SIG-M5 treated with dmso at 0.1 percent for 504 hours (cell line): ENCODE data around the gene HS3ST1.

Source experiments
- DNase-seq: peaks from one replicate; lab custom pipeline; 2025; ENCODE audit not compliant: unreplicated experiment; lab: John Stamatoyannopoulos, UW

The HS3ST1 gene

GRCh38 chr4:11435557-11435956 is 6.9 kb upstream of the HS3ST1 start:
- no peak for DNase-seq

- DNase-seq, result no peak
These were observed 2.4 kb upstream of the HS3ST1 start for GRCh38 chr4:11431111-11431510.

DNA sequence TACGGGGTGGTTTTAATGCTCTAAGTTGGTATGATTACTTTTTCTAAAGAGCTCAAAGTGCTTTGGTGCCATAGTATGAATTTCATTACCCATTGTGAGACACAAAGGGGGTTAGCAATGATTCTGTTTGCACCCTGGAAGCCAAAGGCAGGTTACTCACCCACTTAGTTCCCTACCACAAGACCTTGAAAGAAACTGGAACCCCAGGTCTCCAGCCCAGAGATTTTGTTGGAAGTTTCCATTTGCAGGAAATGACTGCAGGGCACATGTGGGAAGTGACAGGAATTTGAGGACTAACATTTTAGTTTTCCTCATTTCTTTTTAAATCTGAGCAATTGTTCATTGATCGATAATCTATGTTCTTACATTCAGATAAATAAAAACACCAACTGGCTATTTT is 1.8 kb upstream of the HS3ST1 start:
- DNase-seq, result no peak

DNA sequence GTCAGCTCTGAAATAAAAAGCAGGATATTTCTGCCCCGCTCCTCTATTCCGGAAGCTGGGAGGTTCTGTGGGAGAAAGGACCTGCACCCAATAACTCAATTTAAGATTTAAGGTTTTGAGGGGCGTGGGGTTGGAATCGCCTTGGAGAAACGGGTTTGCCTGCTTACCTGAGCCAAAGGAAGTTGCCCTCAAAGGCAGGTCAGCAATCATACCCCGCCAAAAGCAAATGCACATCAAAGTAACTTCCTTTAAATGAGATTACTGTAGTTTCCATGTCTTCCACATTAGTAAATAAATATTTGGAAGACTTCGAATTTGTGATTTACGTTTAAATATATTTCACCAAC is 978 bp upstream of the HS3ST1 start:
- no peak for DNase-seq

DNA sequence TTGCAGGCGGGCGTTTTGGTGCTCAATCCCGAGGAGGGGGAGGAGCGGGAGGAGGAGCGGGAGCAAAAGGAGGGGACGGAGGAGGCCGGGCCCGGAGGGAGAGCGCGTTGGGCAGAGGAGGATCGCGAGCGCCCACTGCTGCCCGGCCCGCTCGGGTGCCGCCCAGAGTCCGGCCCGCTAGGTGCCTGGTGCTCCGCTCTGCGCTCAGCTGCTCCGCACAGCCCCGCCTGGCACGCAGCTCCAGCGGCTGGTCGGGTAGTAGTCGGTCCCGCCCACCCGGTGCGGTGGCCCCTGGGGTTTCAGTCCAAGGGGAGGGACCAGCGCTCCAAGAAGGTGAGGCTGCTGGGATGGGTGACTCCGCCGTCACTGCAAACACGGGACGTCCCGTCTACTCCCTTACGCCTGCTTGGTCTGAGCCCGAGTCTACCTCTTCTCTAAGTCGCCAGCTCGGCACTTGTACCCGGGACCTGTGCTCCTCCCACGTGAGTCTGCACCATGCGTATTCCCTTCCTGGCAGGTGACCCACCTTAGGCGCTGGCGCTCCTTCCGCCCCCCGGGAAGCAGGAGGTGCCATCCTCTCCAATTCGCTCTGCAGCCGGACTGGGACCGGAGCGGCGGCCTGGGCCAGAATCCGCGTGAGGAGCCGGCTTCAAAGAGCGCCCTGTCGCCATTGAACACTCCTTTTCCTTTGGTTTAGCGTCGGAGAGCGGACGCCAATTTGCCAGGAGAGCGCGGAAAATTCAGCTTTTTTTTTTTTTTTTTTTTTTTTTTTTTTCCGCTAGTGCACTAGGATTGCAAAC is 405 bp upstream of the HS3ST1 start:
- DNase-seq, result no peak

- DNase-seq, result no peak
These were observed 1.3 kb downstream of the HS3ST1 start for GRCh38 chr4:11427121-11427996.

DNA sequence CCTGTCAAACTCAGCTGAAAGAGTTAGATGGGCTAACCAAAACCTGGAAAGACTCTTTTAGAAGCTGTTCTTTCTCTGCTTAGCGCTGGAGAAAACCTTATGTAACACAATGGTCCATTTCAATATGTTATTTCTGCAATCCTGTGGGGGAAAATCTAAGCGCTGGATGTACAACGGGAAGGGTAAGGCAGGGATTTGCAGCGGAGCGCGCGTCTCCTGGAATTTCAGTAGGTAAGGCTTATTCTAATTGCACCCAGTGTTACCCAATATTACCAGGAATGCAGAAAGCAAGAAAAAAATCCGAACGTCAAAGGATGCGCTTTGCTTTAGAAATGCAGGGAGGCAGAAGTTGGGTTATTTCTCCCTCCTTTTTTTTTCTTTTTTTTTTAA is 2.0 kb downstream of the HS3ST1 start:
- no peak for DNase-seq

DNA sequence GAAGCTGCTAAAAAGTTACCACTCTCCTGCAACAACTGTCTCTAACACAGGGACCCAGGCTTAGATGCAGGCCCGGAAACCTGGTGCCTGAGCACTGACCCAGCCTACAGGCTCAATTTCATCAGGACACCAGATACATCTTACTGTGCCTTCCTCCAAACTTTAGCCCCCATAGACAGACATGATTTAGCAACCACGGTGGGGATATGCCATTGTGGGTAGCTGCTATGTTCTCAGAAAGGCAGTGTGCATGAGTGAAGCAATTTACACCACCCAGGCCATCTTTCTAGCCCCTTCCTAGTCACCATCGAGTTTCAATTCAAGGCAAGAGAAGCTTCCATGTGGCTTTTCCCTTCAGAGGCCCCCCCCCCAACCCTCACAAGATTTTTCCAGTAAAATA is 2.7 kb downstream of the HS3ST1 start:
- DNase-seq, result no peak

- DNase-seq, result no peak
These were observed 3.8 kb downstream of the HS3ST1 start for GRCh38 chr4:11424856-11425255.

GRCh38 chr4:11424000-11424399 is 4.7 kb downstream of the HS3ST1 start:
- DNase-seq, result peak; percentile 10

DNA sequence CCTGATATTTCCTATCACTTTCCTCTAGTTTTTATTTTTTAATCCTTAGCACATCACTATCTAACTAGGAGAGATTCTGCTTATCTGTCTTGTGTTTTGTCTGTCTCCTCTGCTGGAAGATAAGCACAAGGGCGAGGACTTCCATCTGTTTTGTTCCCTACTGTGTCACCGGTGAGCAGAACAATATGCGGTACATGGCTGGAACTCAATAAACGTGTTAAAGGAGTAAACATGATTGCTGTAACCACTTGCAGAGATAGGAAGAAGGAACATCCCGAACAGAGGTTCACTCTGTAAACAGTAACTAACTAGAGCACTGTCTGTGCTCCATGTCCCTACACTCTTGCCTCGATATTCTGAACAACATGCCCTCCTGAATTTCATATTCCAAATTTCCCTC is 5.2 kb downstream of the HS3ST1 start:
- DNase-seq, result no peak

DNA sequence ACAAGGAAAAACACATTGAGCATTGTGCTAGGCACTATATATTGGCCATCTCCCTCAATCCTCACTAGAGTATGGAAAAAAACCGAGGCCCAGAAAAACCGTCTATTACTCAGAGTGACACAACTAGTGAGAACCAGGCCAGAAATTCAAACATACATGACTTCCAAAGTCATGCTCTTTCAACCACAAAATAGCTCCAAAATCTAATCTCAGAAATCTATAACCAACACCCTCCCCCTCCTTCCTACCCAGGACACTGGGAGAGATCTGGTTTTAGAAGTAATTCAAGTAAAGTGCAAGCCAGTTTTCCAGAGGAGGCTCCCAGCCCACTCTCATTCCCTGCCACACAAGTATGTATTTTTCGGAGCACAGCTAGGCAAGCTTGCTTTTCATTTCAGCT is 7.6 kb downstream of the HS3ST1 start:
- DNase-seq, result no peak

- DNase-seq, result no peak
These were observed 8.4 kb downstream of the HS3ST1 start for GRCh38 chr4:11420327-11420726.

DNA sequence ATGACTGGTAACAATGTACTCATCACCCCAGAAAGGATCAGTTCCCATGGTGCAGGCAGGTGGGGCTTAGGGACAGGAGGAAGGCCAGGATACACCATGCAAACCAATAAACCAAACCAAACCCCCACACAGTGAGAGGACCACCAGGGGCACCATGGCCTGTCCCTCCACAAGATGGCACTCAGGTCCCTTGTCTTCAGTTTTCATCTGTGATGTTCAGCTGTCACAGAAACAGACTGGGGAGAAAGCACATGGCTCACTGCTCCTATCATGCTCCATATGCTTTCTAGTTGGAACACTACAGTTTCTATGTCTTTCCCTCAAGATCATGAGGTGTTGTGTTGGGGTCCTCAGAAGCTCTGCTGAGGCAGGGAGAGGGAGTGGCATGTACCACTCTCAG is 10.1 kb downstream of the HS3ST1 start:
- no peak for DNase-seq

GRCh38 chr4:11416767-11417113 is 12.0 kb downstream of the HS3ST1 start:
- no peak for DNase-seq

GRCh38 chr4:11416071-11416766 is 12.5 kb downstream of the HS3ST1 start:
- DNase-seq, result no peak

GRCh38 chr4:11415409-11416070 is 13.2 kb downstream of the HS3ST1 start:
- DNase-seq, result no peak

DNA sequence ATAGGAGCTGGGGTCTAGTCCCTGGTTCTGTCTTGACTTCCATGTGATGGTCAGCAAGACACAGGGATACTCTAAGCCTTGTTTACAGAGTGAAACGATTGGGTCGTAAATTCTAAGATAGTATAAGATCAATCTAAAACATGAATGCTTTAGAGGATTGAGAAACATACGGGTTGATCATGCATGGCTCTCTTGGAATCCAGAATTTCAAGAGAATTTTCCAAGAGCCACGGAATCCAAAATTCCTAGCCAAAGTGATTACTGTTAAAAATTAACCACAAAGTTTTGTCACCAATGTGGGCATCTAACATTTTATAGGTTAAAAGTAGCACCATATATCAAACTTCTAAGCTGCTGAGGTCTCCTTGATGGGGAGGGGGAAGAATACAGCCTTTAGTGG is 16.5 kb downstream of the HS3ST1 start:
- DNase-seq, result no peak

- DNase-seq, result no peak
These were observed 19.1 kb downstream of the HS3ST1 start for GRCh38 chr4:11409632-11410031.

DNA sequence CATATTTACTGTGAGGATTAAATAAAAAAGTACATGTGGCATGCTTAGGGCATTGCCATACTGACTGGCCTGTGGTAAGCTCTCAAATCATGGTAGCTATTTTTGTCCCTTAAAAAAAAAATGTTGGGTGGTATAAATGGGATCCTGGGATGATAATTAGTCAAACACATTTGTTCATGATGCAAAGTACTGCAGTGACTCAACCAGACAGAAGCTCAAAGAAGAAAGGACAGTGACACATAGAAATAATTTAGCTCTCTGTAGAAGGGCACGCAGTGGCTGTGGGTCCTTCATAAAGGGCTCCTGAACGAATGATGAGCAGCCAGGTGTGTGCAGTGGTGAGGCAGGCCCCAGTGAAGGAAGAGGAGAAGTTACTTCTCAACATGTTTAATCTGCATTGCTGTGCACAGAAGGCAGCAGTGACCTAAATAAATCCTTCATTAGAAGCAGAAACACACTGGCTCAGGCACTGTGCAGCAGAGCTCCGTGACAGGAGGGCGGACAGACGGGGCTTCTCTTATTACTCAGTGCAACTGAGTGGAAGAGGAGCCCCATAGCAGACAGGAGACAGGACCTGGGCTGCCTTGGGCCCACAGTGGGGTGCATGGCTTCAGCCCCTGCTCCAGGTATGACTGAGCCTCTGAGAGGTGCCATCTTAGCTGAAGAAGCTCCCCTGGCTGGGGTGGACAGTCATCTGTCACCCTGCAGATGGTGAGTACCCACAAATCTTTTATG is 20.3 kb downstream of the HS3ST1 start:
- no peak for DNase-seq

DNA sequence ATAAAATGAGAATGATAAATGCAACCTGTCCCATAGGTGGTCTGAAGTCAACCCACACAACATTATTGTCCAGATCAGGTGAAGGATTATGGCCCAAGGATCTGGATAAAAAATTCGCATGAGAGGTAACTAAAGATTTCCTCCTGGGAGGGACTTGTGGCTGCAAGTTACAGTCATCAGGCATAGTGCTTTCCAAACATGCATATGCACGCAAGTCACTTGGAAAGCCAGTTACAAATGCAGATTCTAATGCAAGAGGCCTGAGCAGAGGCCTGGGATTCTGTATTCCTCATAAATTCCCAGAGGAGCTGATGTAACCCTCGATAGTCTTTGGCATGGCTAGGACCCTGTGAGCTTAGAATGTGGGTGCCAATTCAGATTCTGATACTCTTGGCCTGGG is 21.1 kb downstream of the HS3ST1 start:
- no peak for DNase-seq
